Measurements from ENCODE around the gene KLHL29. TPM values are rescaled to one million over a fixed set of nuclear protein-coding genes. Genes with fewer than 3 reads are reported as not detected.

KLHL29 gene
- total RNA-seq, 4 donors from 2014 or later, result 7.6 to 15.3 (median 8.4) TPM

DNA sequence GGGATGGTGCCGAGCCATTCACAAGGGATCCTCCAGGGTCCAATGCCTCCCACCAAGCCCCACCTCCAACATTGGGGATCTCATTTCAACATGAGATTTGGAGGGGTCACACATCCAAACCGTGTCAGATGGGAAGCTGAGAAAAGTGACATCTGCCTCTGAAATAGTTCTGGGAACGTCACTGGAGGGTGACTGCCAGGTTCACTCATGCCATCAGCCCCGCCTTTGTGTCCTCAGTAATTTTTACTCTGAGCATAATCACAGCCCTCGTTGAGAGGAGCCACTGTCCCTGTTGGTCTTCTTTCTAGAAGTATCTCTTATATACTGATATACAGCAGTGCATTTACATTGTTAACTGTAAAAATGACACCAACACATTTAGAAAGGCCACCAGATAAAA lies 67.4 kb downstream of the KLHL29 start:
- TF ChIP-seq, protein P1, sequence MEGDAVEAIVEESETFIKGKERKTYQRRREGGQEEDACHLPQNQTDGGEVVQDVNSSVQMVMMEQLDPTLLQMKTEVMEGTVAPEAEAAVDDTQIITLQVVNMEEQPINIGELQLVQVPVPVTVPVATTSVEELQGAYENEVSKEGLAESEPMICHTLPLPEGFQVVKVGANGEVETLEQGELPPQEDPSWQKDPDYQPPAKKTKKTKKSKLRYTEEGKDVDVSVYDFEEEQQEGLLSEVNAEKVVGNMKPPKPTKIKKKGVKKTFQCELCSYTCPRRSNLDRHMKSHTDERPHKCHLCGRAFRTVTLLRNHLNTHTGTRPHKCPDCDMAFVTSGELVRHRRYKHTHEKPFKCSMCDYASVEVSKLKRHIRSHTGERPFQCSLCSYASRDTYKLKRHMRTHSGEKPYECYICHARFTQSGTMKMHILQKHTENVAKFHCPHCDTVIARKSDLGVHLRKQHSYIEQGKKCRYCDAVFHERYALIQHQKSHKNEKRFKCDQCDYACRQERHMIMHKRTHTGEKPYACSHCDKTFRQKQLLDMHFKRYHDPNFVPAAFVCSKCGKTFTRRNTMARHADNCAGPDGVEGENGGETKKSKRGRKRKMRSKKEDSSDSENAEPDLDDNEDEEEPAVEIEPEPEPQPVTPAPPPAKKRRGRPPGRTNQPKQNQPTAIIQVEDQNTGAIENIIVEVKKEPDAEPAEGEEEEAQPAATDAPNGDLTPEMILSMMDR (IDR thresholded peaks at IDR 0.05; ENCODE audit: low read depth), result no peak

DNA sequence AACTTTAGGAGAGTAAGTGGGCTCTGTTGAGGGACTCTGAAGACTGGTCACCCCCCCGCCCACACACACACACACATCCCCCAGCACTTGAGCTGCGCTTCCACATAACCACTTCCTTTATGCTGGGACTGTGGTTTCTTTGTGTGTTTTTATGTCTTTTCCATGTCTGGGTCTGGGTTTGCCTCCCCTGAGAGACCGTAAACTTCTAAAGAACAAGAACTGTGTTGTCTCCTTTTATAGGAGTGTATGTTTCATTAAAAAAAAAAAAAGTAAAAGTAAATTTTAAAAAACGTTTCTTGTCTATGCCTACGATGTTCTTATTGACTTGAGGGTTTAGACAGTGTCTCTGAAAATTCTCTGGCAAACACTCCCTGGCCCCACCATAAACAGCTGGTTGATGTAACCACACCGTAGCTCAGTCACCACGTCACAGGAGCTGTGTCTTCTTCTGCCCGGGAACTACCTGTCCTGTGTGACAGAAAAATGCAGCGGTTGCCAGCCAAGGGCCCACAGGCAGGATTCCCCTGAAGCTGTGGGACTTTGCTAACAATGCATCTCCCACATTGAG lies 68.0 kb downstream of the KLHL29 start:
- TF ChIP-seq, protein P1 (IDR thresholded peaks at IDR 0.05; ENCODE audit: low read depth), result no peak

DNA sequence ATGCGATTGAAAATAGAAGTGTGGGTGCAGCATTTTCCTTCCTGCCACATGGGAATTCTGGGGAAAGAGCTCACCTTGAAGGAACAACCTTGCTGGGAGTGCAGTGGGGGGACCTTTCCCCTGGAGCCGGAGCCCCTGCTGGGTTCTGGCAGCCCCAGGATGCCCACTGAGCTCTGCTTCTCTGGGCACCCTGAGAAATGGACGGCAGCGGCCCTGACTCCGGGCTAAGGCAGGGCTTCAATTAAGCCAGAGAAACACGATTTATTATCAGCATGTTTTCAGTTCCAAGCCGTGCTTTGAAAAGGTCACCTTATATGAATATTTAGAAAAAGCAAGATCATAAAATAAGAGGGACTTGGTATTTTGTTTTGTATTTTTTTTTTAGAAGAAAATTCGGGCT lies 68.5 kb downstream of the KLHL29 start:
- TF ChIP-seq, protein P1 (IDR thresholded peaks at IDR 0.05; ENCODE audit: low read depth), result no peak

DNA sequence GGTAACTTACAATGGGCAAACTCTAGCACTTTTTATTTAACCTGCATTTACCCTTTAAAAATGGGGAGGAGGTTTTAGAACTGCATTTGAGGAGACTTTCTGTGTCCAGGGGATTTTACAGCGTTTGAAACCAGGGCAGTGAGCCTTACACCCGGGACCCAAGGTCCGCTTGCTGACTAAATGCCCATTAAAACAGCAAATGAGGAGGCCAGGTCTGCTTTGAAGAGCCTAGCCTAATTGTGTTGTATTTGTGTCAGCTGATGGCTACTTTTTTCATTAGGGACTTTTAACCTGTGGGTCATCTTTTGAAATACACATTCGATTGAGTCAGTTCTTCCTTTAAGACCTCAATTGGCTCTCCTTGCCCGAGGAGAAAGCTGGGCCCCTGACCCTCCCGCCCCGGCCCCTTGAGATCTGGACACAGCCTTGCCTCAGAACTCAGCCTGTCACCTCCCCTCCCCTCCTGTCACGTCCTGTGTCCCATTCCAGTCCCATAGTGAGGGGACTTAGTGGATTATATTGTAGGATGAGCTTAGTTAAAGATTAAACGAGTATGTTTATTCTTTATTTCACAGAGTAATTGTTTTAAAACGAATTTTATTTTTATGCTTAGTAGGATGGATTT lies 69.0 kb downstream of the KLHL29 start:
- TF ChIP-seq, protein P1 (IDR thresholded peaks at IDR 0.05; ENCODE audit: low read depth), result no peak

DNA sequence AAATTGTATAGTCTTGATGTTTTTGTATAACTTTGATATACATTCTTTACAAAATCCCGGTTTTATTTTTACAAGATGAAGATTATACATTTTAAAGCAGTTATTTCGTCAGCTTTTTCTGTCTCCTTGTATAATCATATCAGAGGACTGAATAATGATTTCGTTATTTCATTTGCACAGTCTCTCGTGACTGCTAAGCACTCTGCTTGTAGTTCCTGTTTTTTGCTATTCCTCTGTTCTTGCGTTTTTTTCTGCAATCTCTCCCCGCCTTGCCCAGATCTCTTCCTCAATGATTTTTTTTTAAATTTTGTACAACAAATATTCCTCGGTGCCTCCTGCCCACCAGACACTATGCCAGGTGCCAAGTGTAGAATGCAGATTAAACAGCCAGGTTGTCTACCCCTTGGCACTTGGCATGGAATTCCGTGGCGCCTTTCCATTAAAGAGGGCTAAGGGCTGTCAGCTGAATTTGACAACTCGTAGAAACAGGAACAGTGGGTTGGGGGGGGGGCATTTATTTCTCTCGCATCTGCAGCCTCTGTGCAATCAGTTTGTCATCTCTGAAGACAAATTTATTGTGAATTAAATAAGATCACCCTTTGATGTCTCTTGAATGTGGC lies 69.6 kb downstream of the KLHL29 start:
- TF ChIP-seq, protein P1 (IDR thresholded peaks at IDR 0.05; ENCODE audit: low read depth), result no peak

DNA sequence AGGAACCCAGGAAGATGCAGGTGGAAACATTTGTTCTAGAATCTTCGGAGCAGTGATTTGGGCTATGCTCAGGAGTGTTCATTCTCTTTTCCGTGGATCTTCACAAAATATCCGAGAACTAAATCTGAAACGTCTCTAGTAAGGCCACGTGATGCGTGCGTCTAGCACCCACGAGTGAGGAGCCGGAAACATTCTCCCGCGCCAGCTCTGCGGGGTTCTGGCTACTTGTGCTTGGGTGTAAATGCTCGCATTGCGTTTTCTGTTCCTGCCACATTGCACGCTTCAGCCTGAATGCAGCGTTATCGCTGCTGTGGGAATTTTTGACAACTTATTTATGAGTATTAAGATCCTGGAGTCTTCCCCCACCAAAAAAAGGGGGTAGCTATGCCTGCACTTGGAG lies 71.4 kb downstream of the KLHL29 start:
- TF ChIP-seq, protein P1 (IDR thresholded peaks at IDR 0.05; ENCODE audit: low read depth), result no peak

DNA sequence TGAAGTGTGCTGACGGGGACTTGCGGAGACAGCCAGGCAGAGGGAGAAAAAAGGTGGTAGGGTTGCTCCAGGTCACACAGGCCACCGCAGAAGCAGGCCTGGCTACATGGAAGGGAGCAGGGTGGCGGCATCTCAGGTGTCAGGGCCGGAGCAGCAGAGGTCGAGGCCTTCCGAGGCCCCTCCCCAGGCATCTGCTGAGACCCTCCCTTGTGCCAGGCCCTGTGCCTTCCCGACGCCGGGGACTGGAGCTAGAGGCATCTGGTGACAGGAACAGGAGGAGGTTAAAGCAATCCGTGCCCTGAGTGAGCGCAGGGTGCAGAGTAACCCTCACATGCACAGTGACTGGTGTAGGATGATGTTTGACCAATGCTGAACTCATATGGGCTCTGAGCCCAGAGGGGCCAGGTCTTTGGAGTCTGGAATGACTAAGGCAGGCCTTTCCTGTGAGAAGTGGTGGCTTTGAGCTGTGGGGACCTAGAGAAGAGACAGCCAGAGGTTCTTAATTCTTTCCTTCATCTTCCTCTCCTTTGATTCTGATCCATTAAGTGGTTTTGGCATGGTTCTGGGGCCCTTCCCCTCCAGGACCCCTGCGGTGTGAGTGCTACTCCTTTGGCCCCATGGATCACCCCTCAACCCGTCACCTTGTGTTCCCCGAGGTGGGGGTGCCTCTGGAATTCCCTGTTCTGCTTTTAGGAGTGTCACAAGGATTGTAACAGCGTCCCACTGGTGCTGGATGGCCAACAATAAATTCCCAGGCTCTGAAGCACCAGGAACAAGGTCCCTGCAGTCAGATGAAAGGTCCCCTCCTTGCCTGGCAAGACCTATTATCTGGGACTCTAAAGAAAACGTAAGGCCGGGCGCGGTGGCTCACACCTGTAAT lies 72.1 kb downstream of the KLHL29 start:
- TF ChIP-seq, protein P1 (IDR thresholded peaks at IDR 0.05; ENCODE audit: low read depth), result no peak
